Muscle of leg (tissue), 11 donors: ENCODE data around the gene CDH4. TPM values are rescaled to one million over a fixed set of nuclear protein-coding genes. Genes with fewer than 3 reads are reported as not detected.

ENCODE experiments used
- DNase-seq: peaks from one replicate; pipeline ENCODE4 v3.0.0; 2013
- H3K27ac ChIP-seq: one replicate; pipeline ENCODE4 v1.5.1; 2013; ENCODE audit warnings: mild to moderate bottlenecking, low read length, control low read depth
- H3K27me3 ChIP-seq: one replicate; pipeline ENCODE4 v1.6.1; 2013; ENCODE audit warnings: low read length; ENCODE audit not compliant: control insufficient read depth, insufficient read depth
- H3K36me3 ChIP-seq: one replicate; pipeline ENCODE4 v1.6.1; 2013; ENCODE audit warnings: low read length; ENCODE audit not compliant: control insufficient read depth, insufficient read depth
- H3K4me1 ChIP-seq: one replicate; pipeline ENCODE4 v1.6.1; 2013; ENCODE audit warnings: low read length; ENCODE audit not compliant: control insufficient read depth, insufficient read depth
- H3K4me3 ChIP-seq: one replicate; pipeline ENCODE4 v1.5.1; 2013; ENCODE audit warnings: low read length, control low read depth
- H3K9me3 ChIP-seq: replicated peaks from 2 replicates; pipeline ENCODE4 v1.6.1; 2013; ENCODE audit warnings: low read depth, low read length; ENCODE audit not compliant: control insufficient read depth
- WGBS: methylation state at CpG from one replicate; pipeline ENCODE4 v1.1.5; 2013; ENCODE audit warnings: missing lambda C conversion rate; ENCODE audit not compliant: insufficient coverage; 5-methylcytosine and 5-hydroxymethylcytosine counted together
- polyA plus RNA-seq, 8 donors: library from polyadenylated mRNA; unstranded; fragments of 120-200 nt; gene quantifications; one replicate each; pipeline versions ENCODE4 v1.2.1 to v1.2.3, GENCODE V29; 2013; ENCODE audit warnings: inconsistent platforms in 1 of 8, low replicate concordance in 1 of 8; ENCODE audit not compliant: insufficient read length in 8 of 8, insufficient read depth in 1 of 8
- total RNA-seq: library from RNA; stranded (reverse); fragments of 120-200 nt; gene quantifications from one replicate; pipeline ENCODE4 v1.2.4, GENCODE V29; 2013

CDH4 gene
- total and polyA plus RNA-seq, 9 donors: 0.66 to 1.4 (median 1.2) TPM

DNA sequence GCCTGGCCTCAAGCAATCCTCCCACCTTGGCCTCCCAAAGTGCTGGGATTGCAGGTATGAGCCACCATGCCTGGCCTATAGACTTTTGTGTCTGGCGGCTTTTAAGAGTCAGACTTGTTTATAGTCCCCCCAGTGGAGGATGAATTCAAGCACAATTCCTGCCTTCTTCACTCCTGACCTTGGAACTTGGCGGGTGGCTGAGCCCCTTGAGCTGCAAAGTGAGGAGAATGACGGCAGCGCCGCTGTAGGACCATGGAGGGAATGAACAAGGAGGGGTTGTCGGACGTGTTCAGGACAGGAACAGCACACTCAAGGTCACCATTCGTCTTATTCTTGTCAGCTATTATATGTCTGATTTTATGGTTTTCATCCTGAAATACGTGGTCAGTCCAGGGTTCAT lies 265.4 kb downstream of the CDH4 start:
- peaks cover 25% of the 10 kb centered on the region for H3K27me3 ChIP-seq
- H3K27ac ChIP-seq: no peak overlapping the region
- WGBS: 78% methylated on average over 5 of the region's 9 CpGs
- no peaks in the 10 kb centered on the region for H3K36me3 ChIP-seq
- no peak for DNase-seq
- no peak overlapping the region for H3K4me3 ChIP-seq
- no peaks in the 10 kb centered on the region for H3K4me1 ChIP-seq
- H3K9me3 ChIP-seq: no peaks in the 10 kb centered on the region

DNA sequence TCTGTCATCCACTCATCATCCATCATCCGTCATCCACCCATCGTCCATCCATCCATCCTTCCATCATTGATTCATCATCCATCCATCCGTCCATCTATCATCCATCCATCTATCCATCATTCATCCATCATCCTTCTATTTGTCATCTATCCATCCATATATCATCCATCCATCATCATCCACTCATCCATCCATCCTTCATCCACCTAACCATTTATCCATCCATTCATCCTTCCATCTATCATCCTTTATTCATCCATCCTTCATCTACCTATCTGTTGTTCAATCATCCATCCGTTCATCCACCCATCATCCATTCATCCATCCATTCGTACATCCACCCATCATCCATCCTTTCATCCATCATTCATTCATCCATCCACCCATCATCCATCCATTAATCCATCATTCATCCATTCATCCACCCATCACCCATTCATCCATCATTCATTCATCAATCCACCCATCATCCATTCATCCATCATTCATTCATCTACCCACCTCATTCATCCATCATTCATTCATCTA lies 266.4 kb downstream of the CDH4 start:
- Histone ChIP-seq H3K4me3 (no peak overlapping the region), H3K27ac (no peak overlapping the region), H3K9me3 (no peaks in the 10 kb centered on the region), H3K27me3 (peaks cover 25% of the 10 kb centered on the region), H3K4me1 (no peaks in the 10 kb centered on the region), H3K36me3 (no peaks in the 10 kb centered on the region)
- 86% methylated on average over 5 of the region's 5 CpGs for WGBS
- DNase-seq: no peak

DNA sequence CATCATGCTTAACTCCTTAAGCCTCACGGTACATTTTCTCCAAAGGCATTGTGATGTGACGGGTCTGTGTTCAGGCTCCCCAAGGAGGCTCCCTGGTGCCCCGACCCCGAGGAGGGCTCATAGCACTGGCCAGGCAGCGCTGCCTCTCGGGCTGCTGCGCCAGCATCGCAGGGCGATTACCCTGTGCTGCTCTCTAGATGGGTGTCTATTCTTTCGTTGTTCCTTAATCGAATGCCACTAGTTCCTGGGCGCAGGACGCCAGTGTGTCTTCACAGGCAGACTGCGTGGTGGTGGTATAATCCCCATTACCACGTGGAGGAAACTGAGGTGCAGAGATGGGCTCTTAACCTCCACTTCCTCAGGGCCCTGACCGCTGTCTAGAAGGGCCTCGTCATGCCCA lies 267.4 kb downstream of the CDH4 start:
- no peak for DNase-seq
- H3K27me3 ChIP-seq: peaks cover 25% of the 10 kb centered on the region
- H3K4me3 ChIP-seq: no peak overlapping the region
- no peaks in the 10 kb centered on the region for H3K4me1 ChIP-seq
- H3K36me3 ChIP-seq: no peaks in the 10 kb centered on the region
- H3K9me3 ChIP-seq: no peaks in the 10 kb centered on the region
- WGBS: 81% methylated on average over 17 of the region's 17 CpGs
- no peak overlapping the region for H3K27ac ChIP-seq

DNA sequence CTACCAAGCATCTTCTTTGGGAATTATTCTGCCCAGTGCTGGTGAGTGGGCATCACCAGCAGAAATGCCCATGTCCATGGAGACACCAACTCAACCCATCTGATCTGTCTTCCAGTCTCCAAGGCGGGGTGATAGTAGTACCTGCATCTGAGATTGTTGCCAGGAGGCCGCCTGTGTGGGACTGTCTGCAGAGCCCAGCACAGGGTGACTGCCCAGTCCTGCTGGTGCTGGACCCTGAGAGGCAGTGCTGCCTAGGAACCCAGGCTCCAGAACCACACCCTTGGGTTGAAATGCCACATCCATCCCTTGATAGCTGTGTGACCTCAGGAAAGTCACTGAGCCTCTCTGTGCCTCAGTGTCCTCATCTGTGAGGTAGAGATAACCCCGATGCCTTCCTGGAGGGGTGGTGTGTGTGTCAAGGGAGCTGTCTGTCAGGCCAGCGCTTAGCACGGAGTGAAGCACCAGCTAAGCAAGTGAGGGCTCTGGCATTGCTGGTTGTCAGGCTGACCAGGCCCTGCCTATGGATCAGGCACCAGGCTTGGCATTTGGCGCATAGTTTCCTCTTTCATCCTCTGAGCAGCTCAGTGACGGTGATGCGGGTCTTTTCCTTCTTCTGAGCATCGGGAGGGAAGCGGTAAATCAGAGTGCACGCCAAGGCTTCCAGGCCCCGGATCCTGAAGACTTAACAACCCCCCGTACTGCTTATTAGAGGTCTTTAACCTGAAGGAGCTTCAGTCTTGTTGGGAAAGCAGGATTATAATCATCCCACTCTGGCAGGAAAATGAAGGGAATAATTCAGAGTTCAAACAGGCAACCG lies 268.2 kb downstream of the CDH4 start:
- no peaks in the 10 kb centered on the region for H3K9me3 ChIP-seq
- H3K36me3 ChIP-seq: no peaks in the 10 kb centered on the region
- peaks cover 27% of the 10 kb centered on the region for H3K27me3 ChIP-seq
- no peak overlapping the region for H3K4me3 ChIP-seq
- 82% methylated on average over 7 of the region's 14 CpGs for WGBS
- DNase-seq: no peak
- no peaks in the 10 kb centered on the region for H3K4me1 ChIP-seq
- no peak overlapping the region for H3K27ac ChIP-seq

DNA sequence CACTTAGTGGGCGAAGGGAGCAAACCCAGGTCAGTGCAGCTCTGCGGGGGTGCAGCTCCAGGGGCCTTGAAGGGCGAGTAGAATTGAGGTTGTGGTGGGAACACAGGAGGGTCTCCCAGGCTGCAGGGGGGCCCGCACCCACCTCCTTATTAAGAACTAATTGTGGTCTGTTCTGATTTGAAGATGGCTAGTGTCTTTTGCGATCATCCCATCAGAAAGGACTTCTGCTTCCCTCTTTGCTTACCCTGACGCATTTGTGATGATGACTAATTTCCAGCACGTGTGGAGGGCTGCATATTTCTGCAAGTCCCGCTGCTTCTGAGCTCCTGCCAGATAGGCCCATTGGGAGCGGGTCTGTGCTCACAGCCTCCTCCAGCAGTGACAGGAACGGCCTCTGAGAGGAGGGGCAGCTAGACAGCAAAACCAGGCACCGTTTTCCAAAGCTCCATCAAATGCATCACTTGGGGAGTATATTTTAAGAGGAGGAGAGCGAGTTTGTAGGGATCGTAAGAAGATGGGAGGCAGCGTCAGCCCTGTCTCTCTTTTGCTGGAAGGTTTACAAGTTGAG lies 268.9 kb downstream of the CDH4 start:
- WGBS: 39% methylated on average over 4 of the region's 14 CpGs
- H3K36me3 ChIP-seq: no peaks in the 10 kb centered on the region
- no peaks in the 10 kb centered on the region for H3K9me3 ChIP-seq
- peak; percentile 73 for DNase-seq
- H3K4me3 ChIP-seq: no peak overlapping the region
- H3K27ac ChIP-seq: no peak overlapping the region
- H3K4me1 ChIP-seq: no peaks in the 10 kb centered on the region
- peaks cover 25% of the 10 kb centered on the region for H3K27me3 ChIP-seq

- Histone ChIP-seq H3K27me3 (peaks cover 20% of the 10 kb centered on the region), H3K4me3 (no peak overlapping the region), H3K4me1 (no peaks in the 10 kb centered on the region), H3K27ac (no peak overlapping the region), H3K36me3 (no peaks in the 10 kb centered on the region), H3K9me3 (no peaks in the 10 kb centered on the region)
- 73% methylated on average over 20 of the region's 25 CpGs for WGBS
- no peak for DNase-seq
These were observed 269.8 kb downstream of the CDH4 start for GRCh38 chr20:61521687-61522420.

DNA sequence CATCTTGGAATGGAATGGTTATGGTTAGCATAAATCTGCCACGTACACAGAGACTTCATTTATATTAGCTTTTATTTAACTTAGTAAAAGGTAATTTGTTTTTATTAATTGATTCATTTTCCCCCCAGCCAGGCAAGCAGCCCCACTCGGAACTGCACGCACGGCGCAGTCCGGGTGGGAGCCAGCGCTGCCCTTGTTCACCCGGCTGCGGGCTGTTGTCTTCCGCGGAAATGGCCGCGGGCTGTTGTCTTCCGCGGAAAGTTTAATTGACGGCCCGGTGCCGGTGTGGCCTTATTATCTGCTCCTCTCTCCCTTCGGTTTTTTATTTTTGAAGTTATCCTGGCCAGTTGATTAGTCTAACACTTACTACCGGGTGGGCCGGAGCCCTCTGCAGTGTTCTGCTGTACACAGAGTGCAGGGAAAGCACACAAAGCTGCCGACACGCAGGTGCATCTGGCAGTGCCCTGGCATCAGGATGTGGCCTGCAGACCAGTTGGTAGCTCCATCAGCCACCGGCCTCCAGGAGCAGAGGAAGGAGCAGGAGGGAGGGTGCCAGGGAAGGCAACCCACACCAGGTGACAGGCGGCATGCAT lies 270.5 kb downstream of the CDH4 start:
- H3K9me3 ChIP-seq: no peaks in the 10 kb centered on the region
- H3K36me3 ChIP-seq: no peaks in the 10 kb centered on the region
- H3K4me1 ChIP-seq: no peaks in the 10 kb centered on the region
- H3K27ac ChIP-seq: no peak overlapping the region
- DNase-seq: no peak
- no peak overlapping the region for H3K4me3 ChIP-seq
- H3K27me3 ChIP-seq: peaks cover 17% of the 10 kb centered on the region
- 91% methylated on average over 21 of the region's 25 CpGs for WGBS

GRCh38 chr20:61523145-61523544 lies 271.1 kb downstream of the CDH4 start:
- 89% methylated on average over 19 of the region's 19 CpGs for WGBS
- peaks cover 14% of the 10 kb centered on the region for H3K27me3 ChIP-seq

DNA sequence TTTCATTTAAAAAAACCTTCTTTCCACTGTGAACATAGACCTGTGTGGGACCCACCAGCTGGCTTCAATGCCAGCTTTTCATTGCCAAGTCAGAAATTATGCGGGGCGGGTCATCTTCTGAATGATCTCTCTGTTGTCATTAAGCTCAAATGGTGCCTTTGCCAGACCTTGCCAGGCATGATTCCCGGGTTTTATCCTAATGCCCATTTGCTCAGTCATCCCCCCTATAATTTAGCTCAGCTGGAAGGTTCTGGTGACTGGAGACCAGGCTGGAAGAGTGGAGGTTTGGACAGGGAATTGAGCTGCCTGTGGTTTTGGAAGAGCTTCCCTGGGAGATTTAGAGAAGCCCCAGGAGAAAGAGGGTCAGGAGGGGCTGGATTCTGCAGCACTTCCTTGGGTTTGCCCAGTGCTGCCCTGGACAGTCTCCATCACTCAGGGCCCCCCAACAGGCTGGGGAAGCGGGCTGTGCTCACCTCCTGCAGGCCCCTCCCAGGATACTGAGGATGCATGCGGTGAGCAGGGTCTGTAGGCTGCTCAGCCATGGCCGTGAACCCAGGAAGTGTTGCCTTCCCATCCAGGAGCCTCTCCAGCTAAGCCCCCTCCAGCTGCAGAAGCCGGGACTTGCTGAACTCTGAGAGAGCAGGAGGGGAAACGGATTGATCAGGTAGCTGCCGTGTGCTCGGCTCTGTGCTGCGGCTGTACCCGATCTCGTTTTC lies 273.0 kb downstream of the CDH4 start:
- H3K27me3 ChIP-seq: peaks cover 14% of the 10 kb centered on the region

More at GRCh38 chr20:61523145-61523544, 271.1 kb downstream of the CDH4 start:
- H3K27ac ChIP-seq: no peak overlapping the region
- H3K9me3 ChIP-seq: no peaks in the 10 kb centered on the region
- H3K4me3 ChIP-seq: no peak overlapping the region
- H3K4me1 ChIP-seq: no peaks in the 10 kb centered on the region
- DNase-seq: no peak
- H3K36me3 ChIP-seq: no peaks in the 10 kb centered on the region

More for the DNA sequence above, 273.0 kb downstream of the CDH4 start:
- Histone ChIP-seq H3K9me3 (no peaks in the 10 kb centered on the region), H3K4me1 (no peaks in the 10 kb centered on the region), H3K4me3 (no peak overlapping the region), H3K27ac (no peak overlapping the region), H3K36me3 (no peaks in the 10 kb centered on the region)
- 80% methylated on average over 4 of the region's 13 CpGs for WGBS
- DNase-seq: no peak
